Measurements from ENCODE around the gene ZNF629. TPM values are rescaled to one million over a fixed set of nuclear protein-coding genes. Genes with fewer than 3 reads are reported as not detected.

The ZNF629 gene

GRCh38 chr16:30728899-30729672 is 57.9 kb downstream of the ZNF629 start:
- H4K91ac ChIP-seq (ENCODE audit: low read length), result no peak overlapping the region
- no peak overlapping the region for H2BK12ac ChIP-seq (ENCODE audit: low read length in 2 of 2)
- peaks cover 2% of the 10 kb centered on the region for H3K4me1 ChIP-seq (ENCODE audit: control insufficient read depth, insufficient read depth, low read depth, low read length)
- no peak overlapping the region for H3K18ac ChIP-seq (ENCODE audit: low read depth in 1 of 2, low read length in 2 of 2)
- H3K4me2 ChIP-seq (ENCODE audit: low read length, poor library complexity, severe bottlenecking), result no peak overlapping the region
- H3K4ac ChIP-seq (ENCODE audit: low read depth in 1 of 2, low read length in 2 of 2), result no peak overlapping the region
- no peak overlapping the region for H2AK5ac ChIP-seq (ENCODE audit: low read length, severe bottlenecking)
- H2BK15ac ChIP-seq (ENCODE audit: low read depth, poor library complexity, severe bottlenecking), result no peak overlapping the region
- no peak overlapping the region for H3K14ac ChIP-seq (ENCODE audit: low read length in 2 of 2)
- DNase-seq, result no peak
- peaks cover 38% of the 10 kb centered on the region for H3K79me1 ChIP-seq (replicated peaks; ENCODE audit: low read length, poor library complexity, severe bottlenecking)
- H3K36me3 ChIP-seq (ENCODE audit: control insufficient read depth in 1 of 2, insufficient read depth in 2 of 2, low read depth in 1 of 2, low read length in 2 of 2), result peaks cover 64 to 96% of the 10 kb centered on the region in 2 experiments
- no peak overlapping the region for H3K4me3 ChIP-seq (ENCODE audit: insufficient read depth in 1 of 2, low read depth in 1 of 2, low read length in 2 of 2)
- no peaks in the 10 kb centered on the region for H3K9me3 ChIP-seq (ENCODE audit: control insufficient read depth, low read length)
- H3K27ac ChIP-seq (ENCODE audit: low read length, poor library complexity, severe bottlenecking), result no peak overlapping the region
- no peak overlapping the region for H2BK5ac ChIP-seq (ENCODE audit: low read depth, low read length, poor library complexity, severe bottlenecking)
- H2BK120ac ChIP-seq (ENCODE audit: low read depth, low read length), result no peak overlapping the region
- H4K8ac ChIP-seq (ENCODE audit: low read length), result no peak overlapping the region
- H3K23ac ChIP-seq (ENCODE audit: low read length in 2 of 2), result no peak overlapping the region
- no peaks in the 10 kb centered on the region for H3K27me3 ChIP-seq (ENCODE audit: control insufficient read depth in 1 of 2, insufficient read depth in 1 of 2, low read length in 2 of 2)
- WGBS, result 96% methylated on average over 16 of the region's 17 CpGs
- no peak overlapping the region for H2AFZ ChIP-seq (ENCODE audit: low read depth, low read length)
- H3K9ac ChIP-seq (ENCODE audit: low read length), result no peak overlapping the region

Small RNAs within 50 kb of the gene (small RNA-seq; reads per million reads assigned to genes)
- gene RF00017 (ENCODE audit: low read depth), result not detected
